Brain microvascular endothelial cell (primary cell): ENCODE data around the gene KCTD17.

Source experiments
- DNase-seq: peaks from one replicate; pipeline ENCODE4 v3.0.0-alpha.2; 2020
- H3K27ac ChIP-seq: fragments of 250-450 bp; sonication (Bioruptor Pico); 2 replicates; pipeline ENCODE4 v1.5.1; 2020; ENCODE audit warnings: mild to moderate bottlenecking, moderate library complexity
- H3K27me3 ChIP-seq: fragments of 250-450 bp; sonication (Bioruptor Pico); replicated peaks from 2 replicates; pipeline ENCODE4 v1.5.1; 2020; ENCODE audit warnings: mild to moderate bottlenecking
- H3K36me3 ChIP-seq: fragments of 250-450 bp; sonication (Bioruptor Pico); replicated peaks from 2 replicates; pipeline ENCODE4 v1.5.1; 2020; ENCODE audit warnings: mild to moderate bottlenecking
- H3K4me3 ChIP-seq: 2 replicates; pipeline ENCODE4 v1.5.1; 2011; ENCODE audit warnings: low read depth, mild to moderate bottlenecking, control low read depth, low read length, moderate library complexity
- in situ Hi-C: cut with HindIII; loops from 2 replicates; pipeline ENCODE4 v1.10.0; 2017; ENCODE audit warnings: low sequenced_read_pairs, low pct_ligation_motif_present
- TF ChIP-seq, protein P1 (sequence below): IDR thresholded peaks from 2 replicates; pipeline ENCODE4 v1.5.1; 2011; ENCODE audit warnings: low read depth, mild to moderate bottlenecking, moderate library complexity, low read length, control low read depth, inconsistent platforms; ENCODE audit errors: missing control alignments

Gene KCTD17

DNA sequence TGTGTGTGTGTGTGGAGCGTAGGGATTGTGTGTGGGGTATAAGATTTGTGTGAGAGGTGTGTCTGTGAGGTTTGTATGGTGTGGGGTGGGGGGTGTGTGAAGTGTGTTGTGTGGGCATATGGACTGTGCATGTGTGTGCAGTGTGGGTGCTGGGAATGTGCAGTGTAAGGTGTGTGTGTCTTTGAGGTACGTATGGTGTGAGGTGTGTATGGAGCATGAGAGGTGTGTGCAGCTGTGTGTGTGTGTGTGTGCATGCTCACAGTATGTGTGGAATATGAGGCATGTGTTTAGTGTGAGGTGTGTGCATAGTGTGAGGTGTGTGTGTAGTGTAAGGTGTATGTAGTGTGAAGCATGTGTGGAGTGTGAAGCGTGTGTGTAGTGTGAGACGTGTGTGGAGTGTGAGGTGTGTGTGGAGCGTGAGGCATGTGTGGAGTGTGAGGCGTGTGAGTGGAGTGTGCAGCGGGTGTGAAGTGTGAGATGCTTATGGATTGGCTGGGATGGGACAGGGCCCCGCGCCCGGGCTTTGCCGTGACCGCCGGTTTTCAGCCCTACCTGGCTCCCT, 59.7 kb downstream of the KCTD17 start:
- Histone ChIP-seq H3K36me3 (no peaks in the 10 kb centered on the region), H3K27ac (no peak overlapping the region), H3K4me3 (no peak overlapping the region), H3K27me3 (peaks cover 3% of the 10 kb centered on the region)
- no peak for DNase-seq
- TF ChIP-seq, protein P1, sequence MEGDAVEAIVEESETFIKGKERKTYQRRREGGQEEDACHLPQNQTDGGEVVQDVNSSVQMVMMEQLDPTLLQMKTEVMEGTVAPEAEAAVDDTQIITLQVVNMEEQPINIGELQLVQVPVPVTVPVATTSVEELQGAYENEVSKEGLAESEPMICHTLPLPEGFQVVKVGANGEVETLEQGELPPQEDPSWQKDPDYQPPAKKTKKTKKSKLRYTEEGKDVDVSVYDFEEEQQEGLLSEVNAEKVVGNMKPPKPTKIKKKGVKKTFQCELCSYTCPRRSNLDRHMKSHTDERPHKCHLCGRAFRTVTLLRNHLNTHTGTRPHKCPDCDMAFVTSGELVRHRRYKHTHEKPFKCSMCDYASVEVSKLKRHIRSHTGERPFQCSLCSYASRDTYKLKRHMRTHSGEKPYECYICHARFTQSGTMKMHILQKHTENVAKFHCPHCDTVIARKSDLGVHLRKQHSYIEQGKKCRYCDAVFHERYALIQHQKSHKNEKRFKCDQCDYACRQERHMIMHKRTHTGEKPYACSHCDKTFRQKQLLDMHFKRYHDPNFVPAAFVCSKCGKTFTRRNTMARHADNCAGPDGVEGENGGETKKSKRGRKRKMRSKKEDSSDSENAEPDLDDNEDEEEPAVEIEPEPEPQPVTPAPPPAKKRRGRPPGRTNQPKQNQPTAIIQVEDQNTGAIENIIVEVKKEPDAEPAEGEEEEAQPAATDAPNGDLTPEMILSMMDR: no peak
- in situ Hi-C loops: no loop called here

DNA sequence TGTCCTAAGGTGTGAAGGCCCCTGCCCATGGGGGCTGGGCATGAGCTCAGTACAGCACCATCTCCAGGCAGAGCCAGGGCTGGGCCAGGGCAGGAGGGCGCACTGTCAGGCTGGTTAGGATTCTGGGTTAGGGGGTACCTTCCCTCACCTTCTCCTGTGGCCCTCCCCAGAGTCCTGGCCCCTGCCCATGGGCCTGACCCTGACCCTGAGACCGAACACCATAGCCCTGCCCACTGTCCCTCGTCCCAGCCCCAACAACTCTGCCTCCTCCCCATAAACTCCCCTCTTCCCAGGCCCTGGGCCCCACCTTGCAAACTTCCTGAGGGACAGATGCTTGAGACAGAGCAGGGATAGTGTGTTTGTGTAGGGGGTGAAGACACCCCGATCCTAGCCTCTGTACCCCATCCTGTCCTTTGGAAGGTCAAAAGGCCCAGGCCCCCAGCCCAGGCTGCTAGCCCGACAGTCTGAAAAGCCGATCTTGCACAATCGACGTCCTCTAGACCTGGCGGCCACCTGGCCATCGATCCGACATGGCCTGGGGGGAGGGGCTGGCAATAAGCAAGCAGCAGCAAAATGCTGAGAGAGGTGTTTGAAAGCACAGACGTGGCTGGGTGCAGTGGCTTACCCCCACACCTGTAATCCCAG, 60.7 kb downstream of the KCTD17 start:
- peaks cover 3% of the 10 kb centered on the region for H3K27me3 ChIP-seq
- no peaks in the 10 kb centered on the region for H3K36me3 ChIP-seq
- DNase-seq: no peak
- no peak overlapping the region for H3K27ac ChIP-seq
- no peak overlapping the region for H3K4me3 ChIP-seq
- in situ Hi-C loops: no loop called here
- TF ChIP-seq, protein P1: no peak
